GM13976 (cell line): ENCODE data around the gene PLS3.

Source experiments
- DNase-seq: peaks from one replicate; pipeline ENCODE4 v3.0.0; 2012; ENCODE audit warnings: low spot score
- in situ Hi-C: fragments of 300-500 bp; cut with MboI; formaldehyde crosslinking; loops from one replicate; pipeline ENCODE4 v1.12.0; 2022; ENCODE audit warnings: low sequenced_read_pairs, mixed read lengths, inconsistent platforms; ENCODE audit not compliant: unreplicated experiment
- TF ChIP-seq, protein P1 (sequence below): IDR thresholded peaks from 2 replicates; pipeline ENCODE4 v1.5.1; 2012; ENCODE audit warnings: borderline replicate concordance, mild to moderate bottlenecking; ENCODE audit not compliant: insufficient read depth; ENCODE audit errors: extremely low read depth, missing control alignments, control extremely low read depth

Gene PLS3

DNA sequence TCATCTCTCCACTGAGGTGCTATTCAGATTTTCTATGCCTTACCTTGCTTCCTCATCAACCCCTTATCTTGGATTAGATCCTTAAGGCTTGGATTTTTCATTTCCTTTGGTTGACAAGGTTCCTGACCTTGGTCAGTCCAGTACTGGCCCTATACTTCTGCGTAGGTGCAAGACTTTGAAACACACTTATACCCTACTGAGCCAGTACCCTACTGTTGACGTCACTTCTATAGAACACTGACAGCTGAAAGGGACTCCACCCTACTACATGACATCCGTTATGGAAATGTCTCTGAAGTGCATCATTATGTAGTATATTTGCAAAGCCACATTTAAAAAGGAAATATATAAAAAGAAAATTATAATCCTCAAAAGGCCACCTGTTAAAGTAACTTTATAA lies 12.0 kb upstream of the PLS3 start:
- in situ Hi-C loops, result no loop called here
- TF ChIP-seq, protein P1, sequence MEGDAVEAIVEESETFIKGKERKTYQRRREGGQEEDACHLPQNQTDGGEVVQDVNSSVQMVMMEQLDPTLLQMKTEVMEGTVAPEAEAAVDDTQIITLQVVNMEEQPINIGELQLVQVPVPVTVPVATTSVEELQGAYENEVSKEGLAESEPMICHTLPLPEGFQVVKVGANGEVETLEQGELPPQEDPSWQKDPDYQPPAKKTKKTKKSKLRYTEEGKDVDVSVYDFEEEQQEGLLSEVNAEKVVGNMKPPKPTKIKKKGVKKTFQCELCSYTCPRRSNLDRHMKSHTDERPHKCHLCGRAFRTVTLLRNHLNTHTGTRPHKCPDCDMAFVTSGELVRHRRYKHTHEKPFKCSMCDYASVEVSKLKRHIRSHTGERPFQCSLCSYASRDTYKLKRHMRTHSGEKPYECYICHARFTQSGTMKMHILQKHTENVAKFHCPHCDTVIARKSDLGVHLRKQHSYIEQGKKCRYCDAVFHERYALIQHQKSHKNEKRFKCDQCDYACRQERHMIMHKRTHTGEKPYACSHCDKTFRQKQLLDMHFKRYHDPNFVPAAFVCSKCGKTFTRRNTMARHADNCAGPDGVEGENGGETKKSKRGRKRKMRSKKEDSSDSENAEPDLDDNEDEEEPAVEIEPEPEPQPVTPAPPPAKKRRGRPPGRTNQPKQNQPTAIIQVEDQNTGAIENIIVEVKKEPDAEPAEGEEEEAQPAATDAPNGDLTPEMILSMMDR, result no peak
- no peak for DNase-seq

DNA sequence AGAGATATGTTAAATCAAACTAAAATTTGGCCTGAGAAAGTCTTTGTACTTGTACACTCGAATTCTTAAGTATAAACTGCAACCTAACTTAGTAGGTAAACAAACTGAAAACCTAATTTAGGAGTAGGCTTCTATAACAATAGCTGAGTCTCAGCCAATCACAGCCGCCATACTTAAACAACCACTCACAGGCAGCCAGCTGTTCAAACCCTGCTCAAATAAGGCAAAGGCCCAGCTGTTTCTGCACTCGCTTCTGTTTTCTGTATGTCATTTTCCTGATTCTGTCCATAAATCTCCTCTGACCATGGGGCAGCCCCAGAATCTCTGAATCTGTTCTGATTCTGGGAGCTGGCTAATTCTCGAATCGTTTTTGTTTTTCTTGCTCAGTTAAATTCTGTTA lies 7.8 kb upstream of the PLS3 start:
- TF ChIP-seq, protein P1, result no peak
- in situ Hi-C loops, result no loop called here
- no peak for DNase-seq

DNA sequence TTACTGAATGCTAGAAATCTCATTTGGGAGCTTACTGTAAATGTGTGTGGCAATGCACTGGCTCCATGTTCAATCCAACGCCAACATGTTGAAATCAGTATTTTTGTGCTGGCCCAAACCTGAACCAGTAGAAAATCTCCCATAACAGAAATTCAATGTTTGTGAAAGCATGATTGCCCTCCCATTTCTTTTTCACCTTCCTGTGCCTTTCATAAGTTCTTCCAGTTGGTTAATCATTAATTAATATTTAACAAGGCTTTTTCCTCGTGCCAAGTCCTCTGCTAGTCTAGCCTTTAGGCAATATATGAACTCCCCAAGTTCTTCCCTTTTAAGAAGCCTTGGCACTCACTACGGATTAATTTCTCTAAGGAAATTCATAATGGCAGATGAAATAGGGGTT lies 1.3 kb upstream of the PLS3 start:
- in situ Hi-C loops, result no loop called here
- no peak for DNase-seq
- TF ChIP-seq, protein P1, result no peak

DNA sequence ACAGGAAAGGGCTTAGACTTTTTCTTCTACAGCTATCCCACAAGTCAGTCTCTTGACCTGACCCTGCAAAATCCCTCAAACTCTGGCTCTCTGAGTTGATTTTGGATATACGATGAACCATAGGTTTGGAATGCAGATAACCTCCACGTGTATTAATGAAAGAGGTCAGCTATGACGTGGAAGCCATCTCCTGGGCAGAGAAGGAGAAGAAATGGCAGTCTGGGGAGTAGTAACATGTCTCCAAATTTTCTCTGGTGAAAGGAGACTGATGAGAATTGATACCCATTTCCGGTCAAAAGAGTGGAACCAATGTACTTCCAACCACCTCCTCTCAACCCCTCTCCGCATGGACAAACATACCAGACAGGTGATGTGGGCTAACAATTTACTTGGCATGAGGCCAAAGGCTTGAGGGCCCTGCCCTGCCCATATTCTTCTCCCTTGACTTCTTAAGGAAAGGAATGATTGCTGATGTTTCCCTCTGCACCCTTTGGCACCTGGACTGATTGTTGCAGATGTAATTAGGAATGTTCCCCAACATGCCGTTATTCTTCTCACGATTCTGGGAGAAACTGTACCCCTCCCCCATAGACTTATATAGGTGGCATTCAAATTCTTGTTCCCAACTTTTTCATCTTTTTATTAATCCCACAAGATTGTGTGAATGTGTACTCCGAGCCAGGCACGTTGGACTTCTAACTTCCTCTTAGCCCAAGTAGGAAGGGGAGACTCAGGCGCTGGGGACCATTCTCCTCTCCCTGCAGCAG lies 580 bp upstream of the PLS3 start:
- no peak for DNase-seq
- TF ChIP-seq, protein P1, result no peak
- in situ Hi-C loops, result no loop called here

DNA sequence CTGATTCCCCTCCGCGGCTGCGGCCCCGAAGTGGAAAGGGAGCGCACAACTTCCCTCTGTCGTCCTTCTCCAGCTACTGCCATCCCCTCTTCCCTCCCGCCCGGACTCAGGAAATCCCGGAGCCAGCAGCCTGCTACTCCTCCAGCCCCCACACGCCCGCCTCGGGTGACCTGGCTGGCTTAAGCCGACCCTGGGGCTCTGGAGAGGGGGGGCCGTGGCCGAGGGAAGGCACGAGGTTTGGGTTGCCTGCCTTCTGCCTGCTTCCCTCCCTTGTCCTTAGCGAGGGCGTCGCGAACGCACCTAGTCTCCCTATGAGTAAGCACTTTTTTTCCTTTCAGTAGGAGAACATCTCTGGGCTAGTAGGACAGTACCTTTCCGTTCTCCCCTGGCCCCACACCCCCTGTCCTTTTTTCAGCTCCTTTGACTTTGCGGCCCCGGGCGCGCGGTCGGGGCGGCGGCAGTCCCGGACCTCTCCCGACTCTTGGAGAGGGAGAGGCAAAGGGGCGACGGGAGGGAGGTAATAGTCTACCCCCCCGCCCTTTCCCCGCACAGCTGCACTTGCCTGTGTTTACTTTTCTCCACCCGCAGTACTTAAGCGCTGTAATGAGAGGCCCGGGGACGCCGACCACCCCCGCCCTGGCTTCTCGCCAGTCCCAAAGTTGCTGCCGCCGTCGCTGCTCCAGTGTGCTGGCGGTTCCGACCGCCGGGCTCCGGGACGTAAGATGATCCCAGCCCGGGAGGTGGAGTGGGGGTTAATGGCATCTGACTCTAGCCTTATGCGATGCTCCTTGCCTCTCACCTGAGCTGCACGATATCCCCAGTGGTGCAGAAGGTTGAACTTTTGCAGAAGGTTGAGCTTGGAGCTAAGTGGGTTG lies 868 bp downstream of the PLS3 start:
- TF ChIP-seq, protein P1, result no peak
- in situ Hi-C loops, result no loop called here
- DNase-seq, result peak; percentile 49

DNA sequence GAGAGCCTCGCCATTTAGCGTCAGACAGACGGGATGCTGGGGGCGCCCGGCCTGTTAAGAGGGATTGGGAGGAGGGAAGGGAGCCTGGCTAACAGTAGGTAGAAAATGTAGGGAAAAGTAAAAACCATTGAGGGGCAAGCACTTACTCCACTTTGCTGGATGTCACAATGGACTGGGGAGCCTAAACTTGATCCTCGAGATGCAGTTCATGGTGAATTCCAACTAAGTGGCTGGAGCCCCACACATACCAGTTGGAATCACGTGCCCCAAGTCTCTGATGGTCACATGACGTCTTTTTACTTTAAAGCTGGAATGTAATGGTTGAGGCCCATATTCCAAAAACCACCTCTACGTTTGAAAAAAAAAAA lies 1.5 kb downstream of the PLS3 start:
- DNase-seq, result no peak
- in situ Hi-C loops, result no loop called here
- TF ChIP-seq, protein P1, result no peak
